ENCODE measurements around the gene ABHD2. TPM values are rescaled to one million over a fixed set of nuclear protein-coding genes. Genes with fewer than 3 reads are reported as not detected.

Gene ABHD2
- total RNA-seq, 4 donors from 2014 or later: 19.3 to 150 (median 64.5) TPM

DNA sequence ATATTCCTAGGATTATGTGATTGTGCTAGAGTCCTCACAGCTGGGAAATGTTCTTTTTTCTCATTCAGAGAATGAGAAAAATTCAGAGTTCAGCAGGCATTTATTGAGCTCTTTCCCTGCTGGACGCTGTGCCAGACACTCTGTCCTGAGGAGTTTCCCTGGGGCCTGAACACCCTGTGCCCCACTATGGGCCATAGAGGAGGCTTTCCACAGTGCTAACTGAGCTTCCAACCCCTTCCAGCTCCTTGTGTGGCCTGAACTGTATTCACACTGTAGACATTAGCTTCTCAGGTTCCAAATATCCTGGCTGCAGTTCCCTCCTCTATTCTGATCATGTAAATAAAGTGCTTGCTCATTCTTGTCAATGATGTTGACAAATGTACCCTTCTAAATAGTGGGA, 10.0 kb downstream of the ABHD2 start:
- Histone ChIP-seq H3K27ac (peak overlapping the region; percentile 61 to 99 (median 94)), H3K4me3 (no peak overlapping the region), H3K9me3 (no peaks in the 10 kb centered on the region), H3K4me1 (peaks cover 56 to 77% of the 10 kb centered on the region in 2 donors), H3K36me3 (peaks cover 0 to 10% of the 10 kb centered on the region in 2 donors), H3K27me3 (no peaks in the 10 kb centered on the region)
- intact Hi-C loops (cut with DNase I; ENCODE audit: low total_unique reads): no loop called here
- TF ChIP-seq POLR2A (IDR thresholded peaks at IDR 0.05): no peak
- TF ChIP-seq, protein P1, sequence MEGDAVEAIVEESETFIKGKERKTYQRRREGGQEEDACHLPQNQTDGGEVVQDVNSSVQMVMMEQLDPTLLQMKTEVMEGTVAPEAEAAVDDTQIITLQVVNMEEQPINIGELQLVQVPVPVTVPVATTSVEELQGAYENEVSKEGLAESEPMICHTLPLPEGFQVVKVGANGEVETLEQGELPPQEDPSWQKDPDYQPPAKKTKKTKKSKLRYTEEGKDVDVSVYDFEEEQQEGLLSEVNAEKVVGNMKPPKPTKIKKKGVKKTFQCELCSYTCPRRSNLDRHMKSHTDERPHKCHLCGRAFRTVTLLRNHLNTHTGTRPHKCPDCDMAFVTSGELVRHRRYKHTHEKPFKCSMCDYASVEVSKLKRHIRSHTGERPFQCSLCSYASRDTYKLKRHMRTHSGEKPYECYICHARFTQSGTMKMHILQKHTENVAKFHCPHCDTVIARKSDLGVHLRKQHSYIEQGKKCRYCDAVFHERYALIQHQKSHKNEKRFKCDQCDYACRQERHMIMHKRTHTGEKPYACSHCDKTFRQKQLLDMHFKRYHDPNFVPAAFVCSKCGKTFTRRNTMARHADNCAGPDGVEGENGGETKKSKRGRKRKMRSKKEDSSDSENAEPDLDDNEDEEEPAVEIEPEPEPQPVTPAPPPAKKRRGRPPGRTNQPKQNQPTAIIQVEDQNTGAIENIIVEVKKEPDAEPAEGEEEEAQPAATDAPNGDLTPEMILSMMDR (IDR thresholded peaks at IDR 0.05 in 4 of 5, conservative IDR thresholded peaks at IDR 0.05 in 1 of 5): no peak
- in situ Hi-C loops (cut with MboI; ENCODE audit: low sequenced_read_pairs in 4 of 4): loop anchor here in 1 of 4 donors (10.0 kb wide), 1 partner anchor 183 kb away; the partner anchor contains the start of gene MFGE8
- DNase-seq (no peak), ATAC-seq (peak; percentile 13 to 59)

DNA sequence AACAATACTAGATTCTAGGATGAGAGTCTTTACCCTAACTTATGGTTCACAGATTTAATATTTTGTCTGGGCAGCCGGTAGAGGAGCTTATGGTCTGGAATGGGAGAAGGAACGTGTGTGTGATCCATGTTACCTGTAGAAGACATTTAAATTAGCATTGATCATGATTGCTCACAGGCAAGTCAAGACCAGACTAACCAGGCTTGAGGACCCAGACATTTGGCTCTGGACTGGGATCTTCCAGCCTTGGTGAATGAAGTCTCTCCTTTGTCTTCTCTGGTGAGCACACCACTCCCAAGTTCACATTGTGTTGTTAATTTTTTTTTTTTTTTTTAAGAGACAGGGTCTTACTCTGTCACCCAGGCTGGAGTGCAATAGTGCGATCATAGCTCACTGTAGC, 11.7 kb downstream of the ABHD2 start:
- Histone ChIP-seq H3K27me3 (no peaks in the 10 kb centered on the region), H3K9me3 (no peaks in the 10 kb centered on the region), H3K27ac (peak overlapping the region in 3 of 4 donors; percentile 90 to 99 (median 97)), H3K36me3 (no peaks in the 10 kb centered on the region), H3K4me1 (peaks cover 69 to 88% of the 10 kb centered on the region in 2 donors), H3K4me3 (no peak overlapping the region)
- TF ChIP-seq, protein P1 (IDR thresholded peaks at IDR 0.05 in 4 of 5, conservative IDR thresholded peaks at IDR 0.05 in 1 of 5): no peak
- TF ChIP-seq POLR2A (IDR thresholded peaks at IDR 0.05): no peak
- in situ Hi-C loops (cut with MboI; ENCODE audit: low sequenced_read_pairs in 4 of 4) (loop anchor here in 1 of 4 donors (10.0 kb wide), 1 partner anchor 185 kb away; the partner anchor contains the start of gene MFGE8), intact Hi-C loops (cut with DNase I; ENCODE audit: low total_unique reads) (loop anchor here (5.0 kb wide), 1 partner anchor 67 kb away; no protein-coding TSS in a partner anchor)
- no peak for ATAC-seq
- DNase-seq: no peak

DNA sequence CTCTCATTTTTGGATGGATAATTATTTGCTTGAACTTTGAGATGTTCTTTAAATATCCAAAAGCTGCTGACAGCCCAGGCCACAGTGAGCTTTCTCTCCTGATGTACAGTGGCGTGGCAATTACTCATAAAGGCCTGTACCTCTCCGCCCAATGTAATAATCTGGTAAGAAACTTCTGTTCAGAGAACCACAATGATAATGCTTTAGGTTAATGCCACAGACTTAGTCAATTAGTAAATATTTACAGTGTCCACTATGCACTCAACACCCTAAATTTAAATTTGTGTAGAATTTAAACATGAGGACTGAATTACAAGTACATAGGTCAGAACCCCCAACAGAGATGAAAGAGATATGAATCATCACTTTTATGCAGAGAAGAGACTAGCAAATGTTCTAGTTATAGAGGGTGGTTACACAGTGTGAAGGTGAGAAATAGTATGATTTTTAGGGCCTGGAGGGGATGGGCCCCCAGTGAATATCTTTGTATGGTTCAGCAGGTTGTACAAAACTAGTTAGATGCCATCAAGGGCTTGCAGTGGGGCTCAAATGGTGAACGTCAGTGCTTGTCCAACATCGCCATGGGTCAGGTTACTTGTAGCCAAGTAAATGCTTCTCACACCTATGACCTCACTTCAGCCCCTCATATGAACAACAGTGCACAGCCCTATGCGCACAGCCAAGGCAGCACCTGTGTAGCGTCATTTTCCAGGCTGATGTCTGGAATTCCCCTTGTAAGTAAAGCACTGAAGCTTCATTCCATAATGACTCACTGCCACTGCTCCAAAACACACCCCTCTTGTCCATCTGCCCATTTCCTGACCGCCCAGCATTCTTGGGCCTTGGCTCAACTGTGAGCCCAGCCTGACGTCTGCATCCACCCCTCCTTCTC, 13.3 kb downstream of the ABHD2 start:
- H3K27me3 ChIP-seq: no peaks in the 10 kb centered on the region
- no peaks in the 10 kb centered on the region for H3K36me3 ChIP-seq
- no peaks in the 10 kb centered on the region for H3K9me3 ChIP-seq
- ATAC-seq (peak; percentile 62 to 71), DNase-seq (peak; percentile 82 to 92)
- in situ Hi-C loops (cut with MboI; ENCODE audit: low sequenced_read_pairs in 4 of 4) (no loop called here), intact Hi-C loops (cut with DNase I; ENCODE audit: low total_unique reads) (loop anchor here (5.0 kb wide), 1 partner anchor 66 kb away; no protein-coding TSS in a partner anchor)
- TF ChIP-seq POLR2A (IDR thresholded peaks at IDR 0.05): peak in 1 of 2 donors; percentile 38
- TF ChIP-seq, protein P1 (IDR thresholded peaks at IDR 0.05 in 4 of 5, conservative IDR thresholded peaks at IDR 0.05 in 1 of 5): no peak
- H3K4me3 ChIP-seq: no peak overlapping the region
- H3K4me1 ChIP-seq: peaks cover 72 to 93% of the 10 kb centered on the region in 2 donors
- peak overlapping the region; percentile 72 to 99 (median 94) for H3K27ac ChIP-seq

DNA sequence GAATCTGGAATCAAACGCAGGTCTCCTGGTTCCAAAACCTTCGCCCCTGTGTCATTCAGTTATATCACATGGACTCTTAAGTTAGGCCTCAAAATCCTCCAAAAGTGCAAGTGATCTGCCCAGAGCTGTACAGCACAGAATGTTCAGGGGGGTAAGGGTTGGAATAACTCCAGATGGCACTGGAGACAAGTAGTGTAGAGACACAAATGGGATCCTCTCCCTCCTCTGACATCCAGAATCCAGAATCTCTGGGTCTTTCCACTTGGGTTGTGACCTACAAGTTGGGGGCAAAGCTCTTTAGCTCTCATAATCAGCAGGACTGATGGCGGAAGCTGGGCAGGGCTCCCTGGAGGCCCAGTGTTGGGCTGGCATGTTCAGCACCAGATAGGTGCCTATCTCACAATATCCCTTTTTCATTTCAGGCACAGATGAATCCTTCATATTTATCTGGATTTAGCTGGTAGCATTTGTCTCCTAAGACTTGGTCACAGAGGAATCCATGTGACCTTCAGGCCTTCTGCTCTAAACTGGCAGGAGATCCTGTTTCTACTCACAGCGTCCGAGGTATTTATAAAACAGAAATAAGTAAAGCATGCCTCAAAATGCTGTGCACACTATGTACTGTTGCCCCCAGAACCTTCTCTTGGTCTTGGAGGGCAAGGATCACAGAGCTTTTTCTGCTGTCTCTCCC, 15.4 kb downstream of the ABHD2 start:
- H3K4me3 ChIP-seq: no peak overlapping the region
- no peaks in the 10 kb centered on the region for H3K36me3 ChIP-seq

More for the DNA sequence above, 15.4 kb downstream of the ABHD2 start:
- intact Hi-C loops (cut with DNase I; ENCODE audit: low total_unique reads): loop anchor here (5.0 kb wide), 1 partner anchor 64 kb away; no protein-coding TSS in a partner anchor
- TF ChIP-seq POLR2A (IDR thresholded peaks at IDR 0.05): no peak
- TF ChIP-seq, protein P1 (IDR thresholded peaks at IDR 0.05 in 4 of 5, conservative IDR thresholded peaks at IDR 0.05 in 1 of 5): peak in 1 of 5 experiments; percentile 18
- in situ Hi-C loops (cut with MboI; ENCODE audit: low sequenced_read_pairs in 4 of 4): no loop called here
- no peaks in the 10 kb centered on the region for H3K27me3 ChIP-seq
- DNase-seq: peak in 1 of 2 donors; percentile 53
- ATAC-seq: peak; percentile 20 to 39
- no peaks in the 10 kb centered on the region for H3K9me3 ChIP-seq
- peaks cover 52 to 93% of the 10 kb centered on the region in 2 donors for H3K4me1 ChIP-seq
- H3K27ac ChIP-seq: peak overlapping the region; percentile 72 to 99 (median 94)

Measured in gastrocnemius medialis (tissue), 4 donors.